ENCODE measurements around the gene KRTAP12-4.
"Not testable (repeated sequence)": the region's sequence is repeated elsewhere in the genome, so short reads cannot be mapped to it uniquely, and the experiment has no call there.

The KRTAP12-4 gene

GRCh38 chr21:44649521-44650100 lies 4.8 kb downstream of the KRTAP12-4 start:
- Histone ChIP-seq H3K27ac (no peak overlapping the region), H3K4me3 (no peak overlapping the region)
- no peak for DNase-seq (ENCODE audit: low spot score)
- no peak for TF ChIP-seq CTCF (IDR thresholded peaks at IDR 0.05)

- Histone ChIP-seq H3K4me3 (no peak overlapping the region), H3K27ac (no peak overlapping the region)
- no peak for TF ChIP-seq CTCF (IDR thresholded peaks at IDR 0.05)
- no peak for DNase-seq (ENCODE audit: low spot score)
Observed at GRCh38 chr21:44648557-44649311, 5.7 kb downstream of the KRTAP12-4 start.

GRCh38 chr21:44647222-44647552 lies 7.3 kb downstream of the KRTAP12-4 start:
- no peak overlapping the region for H3K27ac ChIP-seq
- no peak for TF ChIP-seq CTCF (IDR thresholded peaks at IDR 0.05)
- H3K4me3 ChIP-seq, result no peak overlapping the region
- DNase-seq (ENCODE audit: low spot score), result no peak

GRCh38 chr21:44646366-44647221 lies 7.9 kb downstream of the KRTAP12-4 start, which contains the start of gene KRTAP10-11:
Gene KRTAP10-11 (plus strand): TSS chr21:44646414. CDS start chr21:44646459, 45 bp downstream.
- DNase-seq (ENCODE audit: low spot score); H3K27ac ChIP-seq; H3K4me3 ChIP-seq: not testable (repeated sequence)

DNA sequence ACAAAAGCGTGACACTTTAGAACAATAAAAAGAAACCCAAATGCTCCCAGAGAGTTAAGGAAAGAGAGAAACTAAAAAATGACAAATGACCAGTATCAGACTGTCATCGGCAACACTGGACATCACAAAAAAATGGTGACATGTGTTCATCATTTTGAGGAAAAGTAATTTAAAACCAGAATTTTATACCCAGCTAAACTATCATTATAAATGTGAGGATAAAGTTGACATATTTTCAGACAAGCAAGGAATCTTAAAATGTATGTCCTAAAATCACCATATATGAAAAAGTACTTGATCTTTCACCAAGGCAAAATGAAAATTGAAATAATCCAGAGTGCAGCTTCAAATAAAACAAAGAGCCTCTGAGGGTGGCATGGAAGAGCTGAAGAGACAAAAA lies 9.6 kb downstream of the KRTAP12-4 start:
- no peak for DNase-seq (ENCODE audit: low spot score)
- no peak for TF ChIP-seq CTCF (IDR thresholded peaks at IDR 0.05)
- Histone ChIP-seq H3K4me3 (no peak overlapping the region), H3K27ac (no peak overlapping the region)

GRCh38 chr21:44643741-44644310 lies 10.6 kb downstream of the KRTAP12-4 start:
- TF ChIP-seq CTCF (IDR thresholded peaks at IDR 0.05), result no peak
- no peak for DNase-seq (ENCODE audit: low spot score)
- H3K4me3 ChIP-seq, result no peak overlapping the region
- no peak overlapping the region for H3K27ac ChIP-seq

- DNase-seq (ENCODE audit: low spot score), result no peak
- TF ChIP-seq CTCF (IDR thresholded peaks at IDR 0.05), result no peak
- H3K27ac ChIP-seq, result no peak overlapping the region
Observed at GRCh38 chr21:44640761-44641160, 13.7 kb downstream of the KRTAP12-4 start.

More at GRCh38 chr21:44640761-44641160, 13.7 kb downstream of the KRTAP12-4 start:
- H3K4me3 ChIP-seq, result no peak overlapping the region
